GM06990 (cell line): ENCODE results near the gene IRAK1.

ENCODE experiments used
- DNase-seq: peaks from one replicate; pipeline ENCODE4 v3.0.0-alpha.2; 2011; ENCODE audit not compliant: insufficient read length; ENCODE audit errors: extremely low read depth
- H3K27me3 ChIP-seq: replicated peaks from 2 replicates; pipeline ENCODE4 v1.6.0; 2011; ENCODE audit warnings: low read length; ENCODE audit not compliant: control insufficient read depth, insufficient read depth
- H3K36me3 ChIP-seq: 2 replicates; pipeline ENCODE4 v1.5.1; 2011; ENCODE audit warnings: low read length; ENCODE audit not compliant: control insufficient read depth, insufficient read depth
- H3K4me3 ChIP-seq: replicated peaks from 2 replicates; pipeline ENCODE4 v1.5.1; 2011; ENCODE audit warnings: low read depth, mild to moderate bottlenecking, control low read depth, low read length
- TF ChIP-seq, protein P1 (sequence below): IDR thresholded peaks from 2 replicates; pipeline ENCODE4 v1.5.1; 2011; ENCODE audit warnings: low read length, control low read depth, mild to moderate bottlenecking, inconsistent platforms; ENCODE audit not compliant: insufficient read depth, poor library complexity, severe bottlenecking

The IRAK1 gene

DNA sequence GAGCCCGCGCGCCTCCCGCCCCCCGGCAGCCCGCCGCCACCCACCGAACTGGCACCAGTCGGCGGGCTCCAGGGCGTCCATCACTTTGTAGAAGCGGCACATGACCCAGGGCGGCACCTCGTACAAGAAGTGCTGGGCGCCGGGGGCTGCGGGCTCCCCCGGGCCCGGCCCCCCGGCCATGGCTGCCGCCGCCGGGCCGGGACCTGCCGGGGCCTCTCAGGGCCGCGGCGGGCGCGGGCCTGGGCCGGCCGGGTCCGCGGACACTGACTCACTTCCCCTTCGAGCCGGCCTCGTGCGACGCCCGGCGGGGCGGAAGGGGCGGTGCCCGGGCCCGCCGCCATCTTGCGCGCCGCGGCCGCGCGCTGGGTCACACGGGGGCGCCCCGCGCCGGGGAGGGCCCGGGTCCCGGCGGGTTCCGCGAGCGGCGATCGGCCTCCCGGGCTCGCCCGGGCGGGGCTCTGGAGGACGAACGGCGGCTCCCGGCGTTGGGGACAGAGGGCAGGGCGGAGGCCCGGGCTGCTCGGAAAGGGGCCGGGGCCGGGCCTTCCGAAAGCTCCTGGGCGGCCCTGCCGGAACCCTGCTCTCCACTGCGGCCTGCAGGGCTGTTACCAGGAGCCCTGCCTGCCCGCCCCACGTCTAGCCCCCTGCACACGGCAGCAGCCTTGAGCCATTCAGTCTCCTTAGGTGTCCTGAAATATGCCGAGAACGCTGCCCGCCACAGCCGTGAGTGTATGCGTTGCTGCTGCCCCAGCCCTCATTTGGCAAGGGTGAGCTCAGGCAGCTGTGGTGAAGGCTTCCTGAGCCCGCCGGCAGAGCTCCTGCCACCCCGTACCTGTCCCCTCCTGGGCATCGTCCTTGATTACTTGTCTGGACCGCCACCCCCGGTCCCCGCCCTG lies at the start of gene IRAK1:
TSS of gene IRAK1 (minus strand) at position 270 of the 896 bp plus-strand sequence. CDS start at position 180, 90 bp downstream.
- TF ChIP-seq, protein P1, sequence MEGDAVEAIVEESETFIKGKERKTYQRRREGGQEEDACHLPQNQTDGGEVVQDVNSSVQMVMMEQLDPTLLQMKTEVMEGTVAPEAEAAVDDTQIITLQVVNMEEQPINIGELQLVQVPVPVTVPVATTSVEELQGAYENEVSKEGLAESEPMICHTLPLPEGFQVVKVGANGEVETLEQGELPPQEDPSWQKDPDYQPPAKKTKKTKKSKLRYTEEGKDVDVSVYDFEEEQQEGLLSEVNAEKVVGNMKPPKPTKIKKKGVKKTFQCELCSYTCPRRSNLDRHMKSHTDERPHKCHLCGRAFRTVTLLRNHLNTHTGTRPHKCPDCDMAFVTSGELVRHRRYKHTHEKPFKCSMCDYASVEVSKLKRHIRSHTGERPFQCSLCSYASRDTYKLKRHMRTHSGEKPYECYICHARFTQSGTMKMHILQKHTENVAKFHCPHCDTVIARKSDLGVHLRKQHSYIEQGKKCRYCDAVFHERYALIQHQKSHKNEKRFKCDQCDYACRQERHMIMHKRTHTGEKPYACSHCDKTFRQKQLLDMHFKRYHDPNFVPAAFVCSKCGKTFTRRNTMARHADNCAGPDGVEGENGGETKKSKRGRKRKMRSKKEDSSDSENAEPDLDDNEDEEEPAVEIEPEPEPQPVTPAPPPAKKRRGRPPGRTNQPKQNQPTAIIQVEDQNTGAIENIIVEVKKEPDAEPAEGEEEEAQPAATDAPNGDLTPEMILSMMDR: no peak

DNA sequence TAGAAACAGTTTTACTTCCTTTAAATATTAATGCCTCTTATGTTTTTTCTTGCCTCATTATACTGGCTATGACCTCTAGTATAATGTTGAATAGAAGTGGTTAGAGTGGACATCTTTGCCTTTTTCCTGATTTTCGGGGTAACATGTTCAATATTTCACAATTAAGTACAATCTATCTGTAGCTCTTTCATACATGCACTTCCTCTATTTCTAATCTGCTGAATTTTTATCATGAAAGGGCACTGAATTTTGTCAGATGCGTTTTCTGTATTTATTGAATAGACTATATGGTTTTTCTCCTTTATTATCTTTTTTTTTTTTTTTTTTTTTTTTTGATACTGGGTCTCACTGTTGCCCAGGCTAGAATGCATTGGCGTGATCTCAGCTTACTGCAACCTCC lies 48.9 kb upstream of the IRAK1 start:
- DNase-seq: no peak
- TF ChIP-seq, protein P1: no peak
- no peaks in the 10 kb centered on the region for H3K36me3 ChIP-seq
- no peaks in the 10 kb centered on the region for H3K27me3 ChIP-seq
- H3K4me3 ChIP-seq: no peak overlapping the region

More for the DNA sequence above, at the start of gene IRAK1:
- peak; percentile 73 for DNase-seq
- Histone ChIP-seq H3K27me3 (no peaks in the 10 kb centered on the region), H3K4me3 (peak within 1 kb of the TSS; percentile 74), H3K36me3 (peaks cover 9% of the 10 kb centered on the region)

DNA sequence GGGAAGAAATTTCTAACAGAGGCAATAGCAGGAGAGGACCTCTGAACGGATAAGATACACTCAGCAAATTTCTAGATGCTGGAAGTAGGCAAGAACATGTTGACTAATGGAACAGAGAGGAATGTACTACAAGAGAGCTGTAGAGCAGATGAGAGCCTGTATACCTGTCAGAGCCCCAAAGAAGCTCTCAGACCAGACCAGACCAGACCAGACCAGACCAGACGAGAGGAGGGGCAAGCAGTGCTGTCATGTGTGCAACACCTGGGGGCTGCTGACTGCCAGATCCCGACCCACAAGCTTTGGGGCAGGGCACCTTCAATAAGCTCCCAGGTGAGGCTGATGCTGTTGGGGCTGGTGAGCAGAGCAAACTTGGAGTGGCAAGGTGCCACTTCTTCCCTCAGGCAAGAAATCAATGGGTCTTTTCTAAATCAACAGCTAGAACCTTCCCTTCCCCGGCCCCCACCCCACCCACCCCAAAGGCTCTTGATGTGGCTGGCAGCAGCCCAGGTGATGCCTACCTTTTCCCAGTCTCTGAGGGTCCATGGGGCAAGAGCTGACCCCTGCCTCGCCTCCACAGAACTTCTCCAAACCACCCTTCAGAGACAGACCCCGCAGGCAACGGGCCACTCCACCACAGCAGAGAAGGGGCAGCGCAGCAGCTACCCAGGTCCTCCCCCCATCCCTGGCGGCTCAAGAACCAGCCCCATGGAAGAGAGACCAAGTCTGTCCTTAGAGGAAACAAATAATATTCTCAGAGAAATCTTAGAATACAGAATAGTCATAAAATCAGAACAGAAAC lies 45.1 kb upstream of the IRAK1 start:
- DNase-seq: no peak
- Histone ChIP-seq H3K36me3 (no peaks in the 10 kb centered on the region; the same call in 1 of the 2 replicates), H3K4me3 (no peak overlapping the region), H3K27me3 (no peaks in the 10 kb centered on the region)
- TF ChIP-seq, protein P1: no peak

DNA sequence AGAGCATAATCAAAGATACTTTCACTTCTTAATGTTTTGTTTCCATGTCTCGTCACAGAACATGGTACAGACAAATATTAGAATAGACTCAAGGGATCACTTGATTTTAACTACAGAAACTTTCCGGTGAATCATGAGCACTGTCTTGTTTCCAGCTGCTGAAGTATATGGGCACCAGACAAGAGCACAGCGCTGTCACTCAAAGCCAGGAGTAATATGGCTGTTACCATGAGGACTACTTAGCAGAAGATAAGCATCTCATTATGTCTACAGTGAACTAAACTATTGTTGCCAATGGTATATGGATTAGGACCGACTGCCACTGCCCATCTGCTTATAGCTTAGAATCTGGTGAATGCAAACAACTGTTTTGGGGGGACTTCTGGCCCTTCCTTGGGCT lies 43.5 kb upstream of the IRAK1 start:
- TF ChIP-seq, protein P1: no peak
- Histone ChIP-seq H3K4me3 (no peak overlapping the region), H3K27me3 (no peaks in the 10 kb centered on the region), H3K36me3 (no peaks in the 10 kb centered on the region; the same call in 1 of the 2 replicates)
- no peak for DNase-seq

GRCh38 chrX:154061801-154062200 lies 42.1 kb upstream of the IRAK1 start:
- Histone ChIP-seq H3K36me3 (no peaks in the 10 kb centered on the region; the same call in 1 of the 2 replicates), H3K27me3 (no peaks in the 10 kb centered on the region), H3K4me3 (no peak overlapping the region)
- DNase-seq: no peak
- TF ChIP-seq, protein P1: no peak
